Measurements from ENCODE around the gene DEDD. TPM values are rescaled to one million over a fixed set of nuclear protein-coding genes. Genes with fewer than 3 reads are reported as not detected.

The DEDD gene
- polyA plus RNA-seq, 3 donors, result 40.9 to 56.3 (median 42.2) TPM

GRCh38 chr1:161096015-161096414 lies 36.5 kb downstream of the DEDD start:
- peak in 1 of 3 donors; percentile 44 for DNase-seq
- H3K4me3 ChIP-seq (replicated peaks in 1 of 3; ENCODE audit: low read depth in 2 of 3, low read length in 3 of 3), result no peak overlapping the region
- peaks cover 0 to 5% (median 0%) of the 10 kb centered on the region in 7 donors for H3K9me3 Mint-ChIP-seq
- no peaks in the 10 kb centered on the region for H3K9me3 ChIP-seq (replicated peaks in 1 of 2; ENCODE audit: control insufficient read depth in 1 of 2, insufficient read depth in 1 of 2, low read length in 2 of 2)
- no peak overlapping the region for H3K4me2 ChIP-seq (replicated peaks; ENCODE audit: extremely low read depth, low read length, poor library complexity, severe bottlenecking)
- H3K36me3 Mint-ChIP-seq, result peaks cover 21 to 23% of the 10 kb centered on the region in 2 donors
- peaks cover 0 to 7% of the 10 kb centered on the region in 2 donors for H3K27me3 ChIP-seq (ENCODE audit: control insufficient read depth in 2 of 2, insufficient read depth in 2 of 2, low read length in 2 of 2)
- no peak for TF ChIP-seq CTCF (IDR thresholded peaks at IDR 0.05)
- peaks cover 8 to 24% (median 10%) of the 10 kb centered on the region in 3 donors for H3K27me3 Mint-ChIP-seq (ENCODE audit: low read depth in 3 of 3)
- 100% methylated on average over 1 of the region's 2 CpGs for WGBS (ENCODE audit: insufficient coverage)
- no peak overlapping the region for H3K27ac ChIP-seq (ENCODE audit: low read depth in 1 of 2, low read length in 2 of 2)
- H4K20me1 ChIP-seq (ENCODE audit: insufficient read depth, low read length), result no peaks in the 10 kb centered on the region
- peaks cover 55% of the 10 kb centered on the region for H3K4me1 Mint-ChIP-seq
- H3K79me2 ChIP-seq (ENCODE audit: insufficient read depth, low read length), result no peaks in the 10 kb centered on the region
- H3K36me3 ChIP-seq (replicated peaks in 1 of 2; ENCODE audit: control insufficient read depth in 1 of 2, insufficient read depth in 2 of 2, low read length in 2 of 2), result peaks cover 13 to 20% of the 10 kb centered on the region in 2 donors
- H3K27ac Mint-ChIP-seq, result peak overlapping the region in 6 of 7 donors; percentile 65 to 88 (median 81)
- H3K4me3 Mint-ChIP-seq, result no peak overlapping the region
- intact Hi-C loops (cut with micrococcal nuclease), result loop anchor here (2.0 kb wide), 4 partner anchors 13 to 43 kb away; partner anchors contain the start of gene ARHGAP30 (in 1 of the 2)
- H3K9ac ChIP-seq (ENCODE audit: insufficient read depth, low read length, poor library complexity, severe bottlenecking), result no peak overlapping the region
- H3K4me1 ChIP-seq (ENCODE audit: control insufficient read depth in 1 of 2, insufficient read depth in 2 of 2, low read length in 2 of 2), result peaks cover 34 to 37% of the 10 kb centered on the region in 2 donors
- H2AFZ ChIP-seq (ENCODE audit: insufficient read depth, low read depth, low read length, poor library complexity, severe bottlenecking), result no peak overlapping the region

GRCh38 chr1:161095230-161095629 lies 37.2 kb downstream of the DEDD start:
- peaks cover 7 to 13% of the 10 kb centered on the region in 2 donors for H3K36me3 ChIP-seq (replicated peaks in 1 of 2; ENCODE audit: control insufficient read depth in 1 of 2, insufficient read depth in 2 of 2, low read length in 2 of 2)
- peaks cover 0 to 7% of the 10 kb centered on the region in 2 donors for H3K27me3 ChIP-seq (ENCODE audit: control insufficient read depth in 2 of 2, insufficient read depth in 2 of 2, low read length in 2 of 2)
- H3K79me2 ChIP-seq (ENCODE audit: insufficient read depth, low read length), result no peaks in the 10 kb centered on the region
- H3K9me3 ChIP-seq (replicated peaks in 1 of 2; ENCODE audit: control insufficient read depth in 1 of 2, insufficient read depth in 1 of 2, low read length in 2 of 2), result no peaks in the 10 kb centered on the region
- H3K4me3 Mint-ChIP-seq, result no peak overlapping the region
- H3K9ac ChIP-seq (ENCODE audit: insufficient read depth, low read length, poor library complexity, severe bottlenecking), result no peak overlapping the region
- no peaks in the 10 kb centered on the region for H4K20me1 ChIP-seq (ENCODE audit: insufficient read depth, low read length)
- H3K4me1 ChIP-seq (ENCODE audit: control insufficient read depth in 1 of 2, insufficient read depth in 2 of 2, low read length in 2 of 2), result peaks cover 34 to 37% of the 10 kb centered on the region in 2 donors
- peaks cover 0 to 5% (median 0%) of the 10 kb centered on the region in 7 donors for H3K9me3 Mint-ChIP-seq
- 96% methylated on average over 5 of the region's 6 CpGs for WGBS (ENCODE audit: insufficient coverage)
- no peak overlapping the region for H3K4me3 ChIP-seq (replicated peaks in 1 of 3; ENCODE audit: low read depth in 2 of 3, low read length in 3 of 3)
- H3K4me2 ChIP-seq (replicated peaks; ENCODE audit: extremely low read depth, low read length, poor library complexity, severe bottlenecking), result no peak overlapping the region
- peaks cover 8 to 24% (median 10%) of the 10 kb centered on the region in 3 donors for H3K27me3 Mint-ChIP-seq (ENCODE audit: low read depth in 3 of 3)
- peaks cover 14 to 17% of the 10 kb centered on the region in 2 donors for H3K36me3 Mint-ChIP-seq
- DNase-seq, result no peak
- H3K27ac Mint-ChIP-seq, result no peak overlapping the region
- TF ChIP-seq CTCF (IDR thresholded peaks at IDR 0.05), result no peak
- peaks cover 55% of the 10 kb centered on the region for H3K4me1 Mint-ChIP-seq
- no peak overlapping the region for H2AFZ ChIP-seq (ENCODE audit: insufficient read depth, low read depth, low read length, poor library complexity, severe bottlenecking)
- H3K27ac ChIP-seq (ENCODE audit: low read depth in 1 of 2, low read length in 2 of 2), result no peak overlapping the region
- intact Hi-C loops (cut with micrococcal nuclease), result no loop called here
